Naive thymus-derived CD4-positive, alpha-beta T cell (primary cell): ENCODE results near the gene MID1. TPM values are rescaled to one million over a fixed set of nuclear protein-coding genes. Genes with fewer than 3 reads are reported as not detected.

ENCODE experiments used
- ATAC-seq: fragments of 150-1000 bp; cut with Tn5 transposase; 2 replicates; pipeline ENCODE4 v1.10.0; 2021; ENCODE audit warnings: mild to moderate bottlenecking, moderate library complexity
- CTCF ChIA-PET: fragments of 350-600 bp; sonication (Branson Sonifier 250); formaldehyde crosslinking; loops from one replicate; lab custom pipeline; 2021; ENCODE audit warnings: antibody characterized with exemption; lab: Charles Lee
- POLR2A ChIA-PET: fragments of 350-600 bp; sonication (Branson Sonifier 250); formaldehyde crosslinking; loops from one replicate; lab custom pipeline; 2021; ENCODE audit warnings: antibody characterized with exemption, inconsistent platforms; lab: Charles Lee
- DNase-seq, 9 donors: peaks; one replicate each; pipeline versions ENCODE4 v3.0.0 to v3.0.0-alpha.2; 2020 to 2022; ENCODE audit warnings: mixed read lengths in 1 of 9
- H3K27ac ChIP-seq: one replicate; pipeline ENCODE4 v1.7.0; 2013; ENCODE audit warnings: mild to moderate bottlenecking, low read depth, low read length, moderate library complexity
- H3K27me3 ChIP-seq, 2 donors: one replicate each; pipeline ENCODE4 v1.7.0; 2013; ENCODE audit warnings: low read length in 2 of 2, mild to moderate bottlenecking in 2 of 2, moderate library complexity in 2 of 2; ENCODE audit not compliant: control insufficient read depth in 2 of 2, insufficient read depth in 2 of 2
- H3K36me3 ChIP-seq, 3 experiments: 1 replicate in 2 of 3; 2 replicates in 1 of 3; pipeline ENCODE4 v1.7.0; 2013; ENCODE audit warnings: low read length in 3 of 3, mild to moderate bottlenecking in 3 of 3, moderate library complexity in 1 of 3; ENCODE audit not compliant: insufficient read depth in 3 of 3, control insufficient read depth in 2 of 3
- H3K4me1 ChIP-seq, 2 donors: one replicate each; pipeline ENCODE4 v1.7.0; 2013; ENCODE audit warnings: low read length in 2 of 2, mild to moderate bottlenecking in 2 of 2, moderate library complexity in 1 of 2; ENCODE audit not compliant: control insufficient read depth in 2 of 2, insufficient read depth in 2 of 2
- H3K4me3 ChIP-seq: 2 replicates; pipeline ENCODE4 v1.7.0; 2013; ENCODE audit warnings: mild to moderate bottlenecking, low read length
- H3K9me3 ChIP-seq, 3 experiments: 1 replicate in 2 of 3; 2 replicates in 1 of 3; pipeline ENCODE4 v1.7.0; 2013; ENCODE audit warnings: low read length in 3 of 3; ENCODE audit not compliant: control insufficient read depth in 2 of 3
- H3K27ac Mint-ChIP-seq, 9 donors: one replicate each; pipeline ENCODE4 v1.8.0; 2020 to 2022; ENCODE audit warnings: mixed read lengths in 9 of 9, mild to moderate bottlenecking in 8 of 9, moderate library complexity in 5 of 9, inconsistent platforms in 2 of 9
- H3K27me3 Mint-ChIP-seq, 5 donors: one replicate each; pipeline ENCODE4 v1.8.0; 2021 to 2022; ENCODE audit warnings: mixed read lengths in 5 of 5, mild to moderate bottlenecking in 1 of 5
- H3K36me3 Mint-ChIP-seq, 5 donors: one replicate each; pipeline ENCODE4 v1.8.0; 2020 to 2022; ENCODE audit warnings: mixed read lengths in 5 of 5, mild to moderate bottlenecking in 3 of 5, inconsistent platforms in 1 of 5
- H3K4me1 Mint-ChIP-seq, 7 donors: one replicate each; pipeline ENCODE4 v1.8.0; 2020 to 2022; ENCODE audit warnings: mixed read lengths in 7 of 7, mild to moderate bottlenecking in 3 of 7, inconsistent platforms in 1 of 7
- H3K4me3 Mint-ChIP-seq, 10 donors: one replicate each; pipeline ENCODE4 v1.8.0; 2020 to 2022; ENCODE audit warnings: mild to moderate bottlenecking in 10 of 10, mixed read lengths in 10 of 10, moderate library complexity in 6 of 10, inconsistent platforms in 2 of 10
- H3K9me3 Mint-ChIP-seq, 11 donors: one replicate each; pipeline ENCODE4 v1.8.0; 2020 to 2022; ENCODE audit warnings: mixed read lengths in 11 of 11, mild to moderate bottlenecking in 4 of 11, inconsistent platforms in 1 of 11, moderate library complexity in 1 of 11
- intact Hi-C, 2 donors: fragments of 100-400 bp; cut with micrococcal nuclease; formaldehyde crosslinking; loops; one replicate each; pipeline ENCODE4 v1.15.1; 2023
- polyA plus RNA-seq, 2 donors: library from polyadenylated mRNA; unstranded; fragments of 300-500 nt; fragmentation: Illumina TruSeq; gene quantifications; one replicate each; pipeline ENCODE4 v1.2.3, GENCODE V29; 2021
- total RNA-seq, 6 experiments: library from RNA in 5 of 6; stranded (reverse) in 5 of 6; gene quantifications; 1 replicate in 5 of 6; 2 replicates in 1 of 6; pipeline ENCODE4 v1.2.3 and lab custom pipeline; 2021 to 2026

Gene MID1
- total and polyA plus RNA-seq, 7 experiments from 2014 or later, result 0.12 to 0.27 (median 0.22) TPM; not detected in 2

DNA sequence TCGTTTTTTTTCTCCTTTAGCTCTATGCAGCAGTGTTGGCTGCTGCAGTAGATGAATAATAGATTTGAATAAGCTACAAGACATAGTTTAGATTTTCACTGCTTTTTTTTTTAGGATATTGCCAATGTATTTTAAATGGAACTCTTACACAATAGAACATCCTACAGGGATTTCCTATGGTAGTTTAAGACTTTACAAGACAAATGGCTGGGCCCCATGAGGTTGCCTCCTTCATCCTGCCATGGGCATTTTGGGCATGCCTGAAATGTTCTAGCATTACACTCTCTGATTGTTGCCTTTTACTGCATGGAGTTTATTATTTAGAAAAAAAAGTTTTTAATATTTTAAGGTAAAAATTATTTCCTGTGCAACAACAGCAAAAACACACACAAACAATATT lies 74.5 kb downstream of the MID1 start:
- POLR2A ChIA-PET, result no interaction called here
- no peaks in the 10 kb centered on the region for H3K36me3 Mint-ChIP-seq

DNA sequence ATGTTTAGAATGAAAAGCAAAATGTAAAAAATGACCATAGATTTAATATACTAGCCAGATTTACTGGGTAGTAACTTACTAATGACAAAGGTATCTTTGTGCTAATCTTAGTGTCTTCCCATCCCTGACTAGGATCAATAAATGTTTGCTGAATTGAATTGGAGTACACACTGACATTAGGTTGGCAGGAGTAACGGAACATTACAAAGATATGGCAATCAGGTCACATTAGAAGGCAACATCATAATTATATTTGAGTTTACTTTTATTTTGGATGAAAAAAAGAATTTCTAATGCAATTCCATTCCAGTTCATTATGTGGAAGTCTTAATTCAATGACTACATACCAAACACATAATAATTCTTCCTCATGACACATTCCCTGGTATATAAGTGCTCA lies 77.8 kb downstream of the MID1 start:
- ChIA-PET CTCF (no interaction called here), POLR2A (no interaction called here)
- no peak for DNase-seq
- H3K9me3 Mint-ChIP-seq, result peaks cover 0 to 10% (median 0%) of the 10 kb centered on the region in 11 donors
- H3K27me3 ChIP-seq, result no peaks in the 10 kb centered on the region
- no peaks in the 10 kb centered on the region for H3K27me3 Mint-ChIP-seq
- no peak overlapping the region for H3K27ac Mint-ChIP-seq
- no peak for ATAC-seq
- no peaks in the 10 kb centered on the region for H3K36me3 ChIP-seq
- H3K4me3 ChIP-seq, result no peak overlapping the region
- H3K4me3 Mint-ChIP-seq, result no peak overlapping the region
- intact Hi-C loops, result no loop called here
- H3K9me3 ChIP-seq, result no peaks in the 10 kb centered on the region
- no peak overlapping the region for H3K27ac ChIP-seq
- H3K4me1 ChIP-seq, result no peaks in the 10 kb centered on the region
- no peaks in the 10 kb centered on the region for H3K4me1 Mint-ChIP-seq
- no peaks in the 10 kb centered on the region for H3K36me3 Mint-ChIP-seq

More for the DNA sequence above, 74.5 kb downstream of the MID1 start:
- Mint-ChIP-seq H3K4me1 (no peaks in the 10 kb centered on the region), H3K9me3 (peaks cover 0 to 5% (median 0%) of the 10 kb centered on the region in 11 donors), H3K27ac (no peak overlapping the region), H3K27me3 (no peaks in the 10 kb centered on the region), H3K4me3 (no peak overlapping the region)
- Histone ChIP-seq H3K36me3 (no peaks in the 10 kb centered on the region), H3K4me3 (no peak overlapping the region), H3K27ac (no peak overlapping the region), H3K9me3 (no peaks in the 10 kb centered on the region), H3K4me1 (no peaks in the 10 kb centered on the region), H3K27me3 (no peaks in the 10 kb centered on the region)
- CTCF ChIA-PET, result no interaction called here
- intact Hi-C loops, result no loop called here
- no peak for DNase-seq
- ATAC-seq, result no peak

DNA sequence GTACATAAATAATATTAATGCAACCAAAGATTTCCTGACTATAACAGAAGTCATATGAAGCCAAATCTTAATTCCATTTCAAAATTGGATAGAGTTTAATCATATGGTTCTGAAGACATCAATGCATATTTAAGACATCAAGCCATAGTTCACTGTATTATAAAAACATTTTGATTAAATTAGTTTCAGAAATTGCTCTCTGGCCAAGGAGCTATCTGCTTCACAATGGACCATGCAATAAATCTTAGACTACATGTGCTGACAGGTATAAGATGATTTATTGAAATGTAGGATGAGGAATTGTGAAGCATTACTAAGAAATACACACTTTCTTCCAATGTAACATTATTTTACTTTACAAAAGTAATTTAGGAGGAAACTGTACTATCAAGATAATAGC lies 81.6 kb downstream of the MID1 start:
- Histone ChIP-seq H3K27ac (no peak overlapping the region), H3K9me3 (no peaks in the 10 kb centered on the region), H3K4me1 (no peaks in the 10 kb centered on the region), H3K36me3 (no peaks in the 10 kb centered on the region), H3K27me3 (no peaks in the 10 kb centered on the region), H3K4me3 (no peak overlapping the region)
- Mint-ChIP-seq H3K27ac (no peak overlapping the region), H3K27me3 (no peaks in the 10 kb centered on the region), H3K4me3 (no peak overlapping the region), H3K36me3 (no peaks in the 10 kb centered on the region), H3K4me1 (no peaks in the 10 kb centered on the region), H3K9me3 (peaks cover 0 to 8% (median 0%) of the 10 kb centered on the region in 11 donors)
- intact Hi-C loops, result no loop called here
- CTCF ChIA-PET, result no interaction called here
- POLR2A ChIA-PET, result no interaction called here
- no peak for DNase-seq
- no peak for ATAC-seq

DNA sequence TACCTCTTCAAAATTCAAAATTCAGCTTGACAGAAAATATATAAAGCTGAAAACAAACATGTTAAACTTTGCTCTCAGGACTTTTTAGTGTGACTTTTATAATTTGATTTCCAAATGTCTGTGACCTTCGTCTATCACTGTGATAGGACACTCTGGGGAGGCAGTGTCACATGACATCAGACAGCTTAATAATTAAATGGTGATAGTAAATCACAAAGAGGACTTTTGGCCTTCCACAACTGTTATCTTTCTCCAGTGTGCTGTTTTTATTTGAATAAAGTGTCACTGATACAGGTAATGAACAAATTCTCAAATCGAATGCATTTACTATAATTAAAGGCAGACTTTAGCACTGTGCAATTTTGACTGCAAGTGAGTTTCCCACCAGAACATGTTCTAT lies 83.1 kb downstream of the MID1 start:
- Histone ChIP-seq H3K36me3 (no peaks in the 10 kb centered on the region), H3K27ac (no peak overlapping the region), H3K4me1 (no peaks in the 10 kb centered on the region), H3K27me3 (no peaks in the 10 kb centered on the region), H3K4me3 (no peak overlapping the region), H3K9me3 (no peaks in the 10 kb centered on the region)
- ATAC-seq (no peak), DNase-seq (no peak)
- Mint-ChIP-seq H3K4me3 (no peak overlapping the region), H3K9me3 (peaks cover 0 to 8% (median 0%) of the 10 kb centered on the region in 11 donors), H3K27me3 (no peaks in the 10 kb centered on the region), H3K27ac (no peak overlapping the region), H3K36me3 (no peaks in the 10 kb centered on the region), H3K4me1 (peaks cover 0 to 1% (median 0%) of the 10 kb centered on the region in 7 donors)
- intact Hi-C loops, result no loop called here
- ChIA-PET CTCF (no interaction called here), POLR2A (no interaction called here)

DNA sequence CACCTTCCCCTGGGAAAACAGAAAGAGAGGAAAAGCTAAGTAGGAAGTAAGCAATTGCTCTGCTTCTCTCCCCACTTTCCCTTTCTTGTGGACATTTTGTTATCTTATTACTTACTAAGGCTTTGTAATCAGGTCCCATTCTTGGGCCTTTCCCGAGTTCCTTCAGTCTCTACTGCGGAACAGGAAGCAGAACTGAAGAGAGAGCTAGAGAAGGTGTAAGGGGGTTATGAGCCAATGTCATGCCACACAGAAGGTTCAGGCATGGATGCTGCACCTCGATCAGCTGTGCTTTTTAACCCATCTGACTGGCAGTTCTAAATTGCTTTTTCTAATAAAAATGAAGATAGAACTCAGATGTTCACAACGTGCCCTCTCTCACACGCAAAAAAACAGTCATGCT lies 83.6 kb downstream of the MID1 start:
- no peaks in the 10 kb centered on the region for H3K27me3 Mint-ChIP-seq
- POLR2A ChIA-PET, result no interaction called here
- CTCF ChIA-PET, result no interaction called here
- no peak overlapping the region for H3K4me3 Mint-ChIP-seq
- H3K36me3 Mint-ChIP-seq, result no peaks in the 10 kb centered on the region
- peaks cover 0 to 8% (median 0%) of the 10 kb centered on the region in 11 donors for H3K9me3 Mint-ChIP-seq
- Histone ChIP-seq H3K4me1 (no peaks in the 10 kb centered on the region), H3K9me3 (no peaks in the 10 kb centered on the region), H3K27ac (no peak overlapping the region), H3K27me3 (no peaks in the 10 kb centered on the region), H3K4me3 (no peak overlapping the region), H3K36me3 (no peaks in the 10 kb centered on the region)
- peaks cover 0 to 1% (median 0%) of the 10 kb centered on the region in 7 donors for H3K4me1 Mint-ChIP-seq
- no peak overlapping the region for H3K27ac Mint-ChIP-seq
- intact Hi-C loops, result no loop called here
- ATAC-seq (no peak), DNase-seq (no peak)

DNA sequence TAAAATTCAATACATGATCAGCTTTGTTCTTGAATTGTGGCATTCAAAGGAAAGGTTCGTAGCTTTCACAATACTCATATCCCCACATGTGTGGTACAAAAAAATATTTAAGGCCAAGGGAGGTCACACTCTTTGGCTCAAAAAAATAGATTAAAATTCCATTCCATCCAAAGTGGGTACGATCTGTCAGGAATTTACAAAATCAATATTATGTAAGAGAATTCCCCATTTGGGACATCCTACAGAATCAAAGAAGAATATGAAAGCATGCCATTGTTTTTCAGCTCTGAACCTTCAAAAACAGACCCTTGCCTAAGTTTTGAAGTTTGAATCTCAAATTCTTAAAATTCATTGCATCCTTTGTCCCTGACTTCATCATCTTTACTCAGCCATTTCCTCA lies 85.8 kb downstream of the MID1 start:
- intact Hi-C loops, result no loop called here
- H3K4me3 Mint-ChIP-seq, result no peak overlapping the region
- Histone ChIP-seq H3K4me1 (no peaks in the 10 kb centered on the region), H3K36me3 (no peaks in the 10 kb centered on the region), H3K4me3 (no peak overlapping the region), H3K27me3 (no peaks in the 10 kb centered on the region), H3K27ac (no peak overlapping the region), H3K9me3 (no peaks in the 10 kb centered on the region)
- no peak overlapping the region for H3K27ac Mint-ChIP-seq
- DNase-seq, result no peak
- POLR2A ChIA-PET, result no interaction called here
- CTCF ChIA-PET, result no interaction called here
- H3K27me3 Mint-ChIP-seq, result no peaks in the 10 kb centered on the region
- no peak for ATAC-seq
- peaks cover 0 to 8% (median 0%) of the 10 kb centered on the region in 11 donors for H3K9me3 Mint-ChIP-seq
- no peaks in the 10 kb centered on the region for H3K36me3 Mint-ChIP-seq
- peaks cover 0 to 1% (median 0%) of the 10 kb centered on the region in 7 donors for H3K4me1 Mint-ChIP-seq

DNA sequence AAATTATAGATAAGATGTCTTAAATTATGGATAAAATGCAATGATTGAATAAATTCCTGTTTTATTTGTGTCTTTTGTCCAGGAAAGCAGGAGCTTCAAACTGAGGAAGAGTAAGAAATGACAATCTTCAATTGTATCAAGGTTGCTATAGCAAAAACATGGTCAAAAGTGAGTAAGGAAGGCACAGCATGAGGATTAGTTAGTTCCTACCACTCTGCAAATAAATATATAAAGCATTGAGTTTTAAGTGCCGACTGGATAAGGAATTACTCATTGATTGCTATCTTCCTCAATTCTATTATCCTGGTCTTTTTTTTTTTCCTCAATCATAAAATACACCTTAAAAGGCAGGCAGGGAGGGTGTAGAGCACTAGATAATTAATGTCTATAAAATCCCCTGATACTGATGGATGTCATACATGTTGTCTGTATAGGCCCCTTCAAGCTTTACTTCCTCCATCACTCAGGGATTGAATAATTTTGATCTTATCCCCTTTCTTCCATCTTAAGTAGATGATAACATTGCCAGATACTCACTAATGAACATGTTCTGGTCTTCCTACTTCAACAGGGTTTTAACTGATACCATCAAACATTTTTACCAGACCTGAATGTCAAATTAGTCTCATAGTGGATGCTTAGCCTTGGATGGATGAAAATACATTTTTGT lies 86.6 kb downstream of the MID1 start:
- peaks cover 0 to 1% (median 0%) of the 10 kb centered on the region in 7 donors for H3K4me1 Mint-ChIP-seq
- Histone ChIP-seq H3K36me3 (no peaks in the 10 kb centered on the region), H3K4me1 (no peaks in the 10 kb centered on the region), H3K27me3 (no peaks in the 10 kb centered on the region), H3K27ac (no peak overlapping the region), H3K4me3 (no peak overlapping the region), H3K9me3 (no peaks in the 10 kb centered on the region)
- H3K4me3 Mint-ChIP-seq, result no peak overlapping the region
- intact Hi-C loops, result no loop called here
- peaks cover 0 to 8% (median 0%) of the 10 kb centered on the region in 11 donors for H3K9me3 Mint-ChIP-seq
- POLR2A ChIA-PET, result no interaction called here
- H3K27me3 Mint-ChIP-seq, result no peaks in the 10 kb centered on the region
- DNase-seq (no peak), ATAC-seq (no peak)
- CTCF ChIA-PET, result no interaction called here
- H3K36me3 Mint-ChIP-seq, result no peaks in the 10 kb centered on the region
- H3K27ac Mint-ChIP-seq, result no peak overlapping the region
